Natural killer cell (primary cell): ENCODE results near the gene UNC79. TPM values are rescaled to one million over a fixed set of nuclear protein-coding genes. Genes with fewer than 3 reads are reported as not detected.

Experiments used
- ATAC-seq, 3 donors: fragments of 150-1000 bp in 2 of 3; fragments of 200-7000 bp in 1 of 3; cut with Tn5 transposase; 1 replicate in 1 of 3; 2 replicates in 2 of 3; pipeline ENCODE4 v1.10.0; 2021; ENCODE audit warnings: mild to moderate bottlenecking in 2 of 3, moderate library complexity in 2 of 3
- DNase-seq, 2 donors: peaks; one replicate each; pipeline versions ENCODE4 v3.0.0 to v3.0.0-alpha.2; 2013 to 2021; ENCODE audit warnings: mixed read lengths in 1 of 2
- H3K27ac ChIP-seq: one replicate; pipeline ENCODE4 v1.5.1; 2013; ENCODE audit warnings: mild to moderate bottlenecking, low read length
- H3K27me3 ChIP-seq: one replicate; pipeline ENCODE4 v1.6.1; 2013; ENCODE audit warnings: low read length; ENCODE audit not compliant: control insufficient read depth, insufficient read depth
- H3K36me3 ChIP-seq: one replicate; pipeline ENCODE4 v1.6.1; 2013; ENCODE audit warnings: low read length; ENCODE audit not compliant: control insufficient read depth, insufficient read depth
- H3K4me1 ChIP-seq: one replicate; pipeline ENCODE4 v1.6.1; 2013; ENCODE audit warnings: low read length; ENCODE audit not compliant: control insufficient read depth, insufficient read depth
- H3K4me3 ChIP-seq: one replicate; pipeline ENCODE4 v1.5.1; 2013; ENCODE audit warnings: low read length
- H3K9me3 ChIP-seq: one replicate; pipeline ENCODE4 v1.6.1; 2013; ENCODE audit warnings: low read length; ENCODE audit not compliant: control insufficient read depth, insufficient read depth
- H3K27ac Mint-ChIP-seq, 2 donors: one replicate each; pipeline ENCODE4 v1.8.0; 2022; ENCODE audit warnings: mild to moderate bottlenecking in 2 of 2, mixed read lengths in 2 of 2, moderate library complexity in 1 of 2
- H3K27me3 Mint-ChIP-seq, 2 donors: one replicate each; pipeline ENCODE4 v1.8.0; 2022; ENCODE audit warnings: low read depth in 2 of 2, mixed read lengths in 2 of 2
- H3K36me3 Mint-ChIP-seq: one replicate; pipeline ENCODE4 v1.8.0; 2022; ENCODE audit warnings: mixed read lengths
- H3K4me1 Mint-ChIP-seq, 2 donors: one replicate each; pipeline ENCODE4 v1.8.0; 2022; ENCODE audit warnings: mixed read lengths in 2 of 2
- H3K4me3 Mint-ChIP-seq: one replicate; pipeline ENCODE4 v1.8.0; 2022; ENCODE audit warnings: mild to moderate bottlenecking, moderate library complexity, mixed read lengths
- H3K9me3 Mint-ChIP-seq, 2 donors: one replicate each; pipeline ENCODE4 v1.8.0; 2022; ENCODE audit warnings: mixed read lengths in 2 of 2
- CTCF ChIP-seq: fragments of 200-600 bp; IDR thresholded peaks from one replicate; pipeline ENCODE4 v1.8.0; 2022; ENCODE audit warnings: antibody characterized with exemption
- WGBS: methylation state at CpG from one replicate; pipeline ENCODE4 v1.1.7; 2013; ENCODE audit warnings: missing lambda C conversion rate; ENCODE audit not compliant: insufficient coverage; 5-methylcytosine and 5-hydroxymethylcytosine counted together
- intact Hi-C: fragments of 100-400 bp; cut with micrococcal nuclease; formaldehyde crosslinking; loops from one replicate; pipeline ENCODE4 v1.14.2; 2022
- total RNA-seq, 4 donors: library from RNA; stranded (reverse); fragments of 120-200 nt in 1 of 4; gene quantifications; one replicate each; pipeline versions ENCODE4 v1.2.3 to v1.2.4, GENCODE V29; 2013 to 2022

Gene UNC79
- total RNA-seq, 3 donors from 2014 or later (not counting 1 experiment from before 2014, with no cell fraction given): 0.05 TPM; not detected in 1

GRCh38 chr14:93742761-93743160 lies 312.0 kb downstream of the UNC79 start:
- Mint-ChIP-seq H3K9me3 (no peaks in the 10 kb centered on the region), H3K27ac (no peak overlapping the region), H3K36me3 (no peaks in the 10 kb centered on the region), H3K27me3 (peaks cover 8 to 22% of the 10 kb centered on the region in 2 donors), H3K4me1 (no peaks in the 10 kb centered on the region), H3K4me3 (no peak overlapping the region)
- 97% methylated on average over 8 of the region's 8 CpGs for WGBS
- Histone ChIP-seq H3K27ac (no peak overlapping the region), H3K27me3 (no peaks in the 10 kb centered on the region), H3K9me3 (no peaks in the 10 kb centered on the region), H3K36me3 (no peaks in the 10 kb centered on the region), H3K4me1 (peaks cover 17% of the 10 kb centered on the region), H3K4me3 (no peak overlapping the region)
- intact Hi-C loops: no loop called here
- TF ChIP-seq CTCF: no peak
- DNase-seq: no peak
- ATAC-seq: no peak

GRCh38 chr14:93743270-93744060 lies 312.7 kb downstream of the UNC79 start:
- H3K27ac ChIP-seq: no peak overlapping the region
- H3K27ac Mint-ChIP-seq: no peak overlapping the region
- no peaks in the 10 kb centered on the region for H3K9me3 Mint-ChIP-seq
- intact Hi-C loops: no loop called here
- H3K4me3 ChIP-seq: no peak overlapping the region
- H3K9me3 ChIP-seq: no peaks in the 10 kb centered on the region
- H3K36me3 Mint-ChIP-seq: no peaks in the 10 kb centered on the region
- no peak for ATAC-seq
- H3K27me3 ChIP-seq: no peaks in the 10 kb centered on the region
- WGBS: 90% methylated on average over 26 of the region's 26 CpGs
- H3K4me1 ChIP-seq: peaks cover 17% of the 10 kb centered on the region
- DNase-seq: no peak
- no peak for TF ChIP-seq CTCF
- H3K4me1 Mint-ChIP-seq: no peaks in the 10 kb centered on the region
- no peaks in the 10 kb centered on the region for H3K36me3 ChIP-seq
- peaks cover 8 to 22% of the 10 kb centered on the region in 2 donors for H3K27me3 Mint-ChIP-seq
- no peak overlapping the region for H3K4me3 Mint-ChIP-seq

GRCh38 chr14:93744176-93744575 lies 313.4 kb downstream of the UNC79 start:
- H3K36me3 ChIP-seq: no peaks in the 10 kb centered on the region
- no peak overlapping the region for H3K4me3 ChIP-seq
- no peaks in the 10 kb centered on the region for H3K4me1 Mint-ChIP-seq
- intact Hi-C loops: no loop called here
- H3K4me1 ChIP-seq: peaks cover 17% of the 10 kb centered on the region
- no peak for DNase-seq
- H3K27ac Mint-ChIP-seq: no peak overlapping the region
- no peaks in the 10 kb centered on the region for H3K36me3 Mint-ChIP-seq
- TF ChIP-seq CTCF: no peak
- WGBS: 76% methylated on average over 14 of the region's 14 CpGs
- H3K27me3 ChIP-seq: no peaks in the 10 kb centered on the region
- no peak overlapping the region for H3K4me3 Mint-ChIP-seq
- no peak for ATAC-seq
- H3K27ac ChIP-seq: no peak overlapping the region
- no peaks in the 10 kb centered on the region for H3K9me3 ChIP-seq
- no peaks in the 10 kb centered on the region for H3K9me3 Mint-ChIP-seq
- peaks cover 8 to 22% of the 10 kb centered on the region in 2 donors for H3K27me3 Mint-ChIP-seq

GRCh38 chr14:93744876-93745275 lies 314.1 kb downstream of the UNC79 start:
- TF ChIP-seq CTCF: no peak
- Histone ChIP-seq H3K4me3 (no peak overlapping the region), H3K4me1 (peaks cover 17% of the 10 kb centered on the region), H3K27ac (no peak overlapping the region), H3K36me3 (no peaks in the 10 kb centered on the region), H3K27me3 (no peaks in the 10 kb centered on the region), H3K9me3 (no peaks in the 10 kb centered on the region)
- Mint-ChIP-seq H3K36me3 (no peaks in the 10 kb centered on the region), H3K27me3 (peaks cover 8 to 22% of the 10 kb centered on the region in 2 donors), H3K9me3 (no peaks in the 10 kb centered on the region), H3K27ac (no peak overlapping the region), H3K4me3 (no peak overlapping the region), H3K4me1 (no peaks in the 10 kb centered on the region)
- peak in 2 of 3 donors; percentile 15 to 33 for ATAC-seq
- no peak for DNase-seq
- 28% methylated on average over 8 of the region's 8 CpGs for WGBS
- intact Hi-C loops: no loop called here
